Body of pancreas (tissue), 4 donors: ENCODE measurements around the gene CMAS. TPM values are rescaled to one million over a fixed set of nuclear protein-coding genes. Genes with fewer than 3 reads are reported as not detected.

Source experiments
- ATAC-seq: fragments of 150-250 bp; one replicate; pipeline ENCODE4 v1.9.1; 2016
- DNase-seq, 4 donors: peaks; one replicate each; pipeline ENCODE4 v3.0.0-alpha.2; 2019
- H3K27ac ChIP-seq, 4 donors: fragments of 200-600 bp; sonication (generic); 1 replicate in 3 of 4; 2 replicates in 1 of 4; pipeline versions ENCODE4 v1.5.1 to v1.6.1; 2016 to 2019; ENCODE audit warnings: mild to moderate bottlenecking in 1 of 4, mixed read lengths in 1 of 4, moderate library complexity in 1 of 4
- H3K27me3 ChIP-seq, 2 donors: fragments of 200-600 bp; sonication (generic); one replicate each; pipeline ENCODE4 v1.6.0; 2016; ENCODE audit warnings: mild to moderate bottlenecking in 1 of 2
- H3K36me3 ChIP-seq, 2 donors: fragments of 200-600 bp; sonication (generic); replicated peaks in 1 of 2; 2 replicates each; pipeline ENCODE4 v1.5.1; 2016; ENCODE audit warnings: low read depth in 2 of 2; ENCODE audit not compliant: insufficient read depth in 1 of 2
- H3K4me1 ChIP-seq: fragments of 200-600 bp; sonication (generic); one replicate; pipeline ENCODE4 v1.6.0; 2016
- H3K4me3 ChIP-seq, 2 donors: fragments of 200-600 bp; sonication (generic); 1 replicate in 1 of 2; 2 replicates in 1 of 2; pipeline ENCODE4 v1.5.1; 2016 to 2019
- H3K9me3 ChIP-seq, 3 donors: fragments of 200-600 bp; sonication (generic); 1 replicate in 2 of 3; 2 replicates in 1 of 3; pipeline ENCODE4 v1.5.1; 2016
- POLR2A ChIP-seq, 3 donors: fragments of 450-650 bp; IDR thresholded peaks; one replicate each; pipeline ENCODE4 v1.6.1; 2016; ENCODE audit warnings: antibody characterized with exemption in 3 of 3, mild to moderate bottlenecking in 2 of 3
- WGBS, 2 donors: methylation state at CpG; one replicate each; pipeline ENCODE4 v1.1.5; 2017; 5-methylcytosine and 5-hydroxymethylcytosine counted together
- intact Hi-C: fragments of 100-400 bp; cut with DNase I; formaldehyde crosslinking; loops from one replicate; pipeline ENCODE4 v1.15.1; 2023
- total RNA-seq, 2 donors: library from RNA; depleted of rRNA; stranded (reverse); fragments of >200 nt; gene quantifications; one replicate each; pipeline ENCODE4 v1.1.0, GENCODE V29; 2016
- TF ChIP-seq, protein P1 (sequence below), 7 experiments: fragments of 450-650 bp in 4 of 7; fragments of 200-600 bp in 3 of 7; sonication (generic) in 3 of 7; IDR thresholded peaks; one replicate each; pipeline ENCODE4 v1.5.1; 2016 to 2019; ENCODE audit warnings: antibody characterized with exemption in 7 of 7

CMAS gene
- total RNA-seq, 2 donors from 2014 or later, result 10.9 to 20.8 TPM

DNA sequence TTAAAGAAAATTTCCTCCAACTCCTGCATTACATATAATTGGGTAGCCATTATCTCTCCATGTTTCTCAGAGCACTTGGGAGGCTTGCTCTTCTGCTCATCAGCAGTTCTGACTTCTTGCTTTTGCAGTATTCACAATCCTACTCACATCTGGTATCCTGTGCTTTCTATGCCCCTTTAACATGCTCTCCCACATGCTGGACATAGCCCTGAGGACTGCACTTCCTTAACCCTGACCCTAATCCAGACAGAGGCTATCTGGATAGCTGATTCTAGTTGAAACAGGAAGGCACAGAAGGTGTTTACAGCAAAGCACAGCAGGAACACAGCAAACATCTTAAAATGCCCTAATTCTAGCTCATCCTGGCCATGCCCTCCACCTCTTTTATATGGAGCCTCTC is 7.3 kb upstream of the CMAS start:
- intact Hi-C loops, result no loop called here
- TF ChIP-seq POLR2A (IDR thresholded peaks at IDR 0.05), result no peak
- TF ChIP-seq, protein P1, sequence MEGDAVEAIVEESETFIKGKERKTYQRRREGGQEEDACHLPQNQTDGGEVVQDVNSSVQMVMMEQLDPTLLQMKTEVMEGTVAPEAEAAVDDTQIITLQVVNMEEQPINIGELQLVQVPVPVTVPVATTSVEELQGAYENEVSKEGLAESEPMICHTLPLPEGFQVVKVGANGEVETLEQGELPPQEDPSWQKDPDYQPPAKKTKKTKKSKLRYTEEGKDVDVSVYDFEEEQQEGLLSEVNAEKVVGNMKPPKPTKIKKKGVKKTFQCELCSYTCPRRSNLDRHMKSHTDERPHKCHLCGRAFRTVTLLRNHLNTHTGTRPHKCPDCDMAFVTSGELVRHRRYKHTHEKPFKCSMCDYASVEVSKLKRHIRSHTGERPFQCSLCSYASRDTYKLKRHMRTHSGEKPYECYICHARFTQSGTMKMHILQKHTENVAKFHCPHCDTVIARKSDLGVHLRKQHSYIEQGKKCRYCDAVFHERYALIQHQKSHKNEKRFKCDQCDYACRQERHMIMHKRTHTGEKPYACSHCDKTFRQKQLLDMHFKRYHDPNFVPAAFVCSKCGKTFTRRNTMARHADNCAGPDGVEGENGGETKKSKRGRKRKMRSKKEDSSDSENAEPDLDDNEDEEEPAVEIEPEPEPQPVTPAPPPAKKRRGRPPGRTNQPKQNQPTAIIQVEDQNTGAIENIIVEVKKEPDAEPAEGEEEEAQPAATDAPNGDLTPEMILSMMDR (IDR thresholded peaks at IDR 0.05), result no peak
- Histone ChIP-seq H3K9me3 (no peaks in the 10 kb centered on the region), H3K27ac (no peak overlapping the region), H3K36me3 (no peaks in the 10 kb centered on the region), H3K27me3 (no peaks in the 10 kb centered on the region), H3K4me1 (peaks cover 23% of the 10 kb centered on the region), H3K4me3 (no peak overlapping the region)
- no peak for ATAC-seq
- no peak for DNase-seq

DNA sequence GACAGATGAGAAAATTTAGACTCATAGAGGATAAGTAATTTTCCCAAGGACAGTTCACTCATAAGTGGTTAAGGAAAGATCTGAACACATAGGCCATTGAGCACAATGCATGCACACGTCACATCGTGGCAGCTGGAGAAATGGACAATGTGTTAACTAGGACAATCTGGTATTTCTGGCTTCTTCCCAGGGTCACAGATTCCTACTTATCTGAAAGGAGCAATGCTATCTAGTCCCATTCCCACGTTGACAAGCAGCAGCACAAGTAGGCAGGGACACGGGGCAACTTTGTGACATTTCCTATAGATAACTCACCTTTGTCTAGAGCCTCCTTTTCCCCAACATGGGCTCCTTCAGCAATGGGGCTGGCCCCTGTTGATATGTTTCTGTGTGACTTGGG is 6.7 kb upstream of the CMAS start:
- no peak for TF ChIP-seq POLR2A (IDR thresholded peaks at IDR 0.05)
- TF ChIP-seq, protein P1 (IDR thresholded peaks at IDR 0.05), result no peak
- ATAC-seq, result no peak
- no peaks in the 10 kb centered on the region for H3K36me3 ChIP-seq
- H3K4me1 ChIP-seq, result peaks cover 29% of the 10 kb centered on the region
- H3K4me3 ChIP-seq, result no peak overlapping the region
- H3K27me3 ChIP-seq, result no peaks in the 10 kb centered on the region
- no peak for DNase-seq
- H3K9me3 ChIP-seq, result no peaks in the 10 kb centered on the region
- H3K27ac ChIP-seq, result no peak overlapping the region
- intact Hi-C loops, result no loop called here
- WGBS, 2 donors, result 32 to 70% methylated on average over 4 of the region's 4 CpGs

DNA sequence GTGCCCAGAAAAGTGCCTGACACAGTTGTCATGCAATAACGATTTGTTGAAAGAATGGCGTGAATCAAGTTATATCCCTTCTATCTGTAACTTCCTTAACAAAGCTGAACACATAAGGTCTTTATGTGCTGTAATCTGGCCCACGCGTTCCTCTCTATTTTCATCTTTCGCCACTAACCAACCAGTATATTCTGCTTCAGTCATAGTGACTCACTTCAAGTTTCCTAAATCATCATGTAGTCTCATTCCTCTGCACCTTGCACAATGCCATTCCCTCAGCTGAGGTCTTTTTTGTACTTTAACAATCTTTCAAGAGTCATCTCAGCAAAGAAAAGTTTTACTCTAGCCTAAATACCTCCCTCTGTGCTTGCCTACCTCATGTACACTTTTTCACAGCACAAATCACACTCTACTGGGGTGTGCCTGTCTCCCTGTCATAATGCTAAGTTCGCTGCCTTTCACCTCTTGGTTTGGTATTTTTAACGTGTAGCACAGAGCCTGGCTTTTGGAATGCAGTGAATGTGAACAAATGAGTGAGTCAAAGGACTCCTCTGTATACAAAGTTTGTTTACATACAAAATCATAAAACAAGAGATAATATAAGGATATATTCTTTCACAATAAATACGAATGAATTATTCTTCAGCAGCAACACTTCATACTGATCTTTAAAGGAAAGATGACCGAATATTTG is 2.9 kb upstream of the CMAS start:
- Histone ChIP-seq H3K9me3 (no peaks in the 10 kb centered on the region), H3K4me3 (no peak overlapping the region), H3K27me3 (no peaks in the 10 kb centered on the region), H3K4me1 (peaks cover 29% of the 10 kb centered on the region), H3K27ac (peak overlapping the region in 2 of 4 donors; percentile 35 to 62), H3K36me3 (no peaks in the 10 kb centered on the region)
- 64 to 76% methylated on average over 9 of the region's 9 CpGs for WGBS, 2 donors
- no peak for ATAC-seq
- no peak for DNase-seq
- intact Hi-C loops, result no loop called here
- TF ChIP-seq, protein P1 (IDR thresholded peaks at IDR 0.05), result no peak
- TF ChIP-seq POLR2A (IDR thresholded peaks at IDR 0.05), result no peak

DNA sequence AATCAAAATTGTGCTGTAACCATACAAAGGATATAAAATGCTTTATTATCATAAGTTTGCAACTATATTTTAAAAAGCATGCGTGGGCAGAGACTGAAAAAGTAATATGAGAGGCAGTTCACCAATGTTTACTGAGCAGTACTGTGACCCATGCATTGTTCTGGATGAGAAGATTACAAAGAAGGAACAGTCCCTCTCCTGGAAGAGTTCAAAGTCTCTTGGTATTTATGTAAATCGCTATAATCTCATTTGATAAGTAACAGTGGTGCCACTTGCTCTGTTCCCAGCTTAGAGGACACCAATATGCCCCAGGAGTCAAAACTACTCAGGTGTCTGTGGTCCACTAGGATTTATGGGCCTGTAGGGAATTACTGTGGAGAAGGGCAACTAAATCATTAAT is 2.1 kb upstream of the CMAS start:
- WGBS, 2 donors, result 32 to 34% methylated on average over 2 of the region's 2 CpGs
- no peaks in the 10 kb centered on the region for H3K9me3 ChIP-seq
- ATAC-seq (peak; percentile 58), DNase-seq (no peak)
- H3K36me3 ChIP-seq, result no peaks in the 10 kb centered on the region
- peaks cover 37% of the 10 kb centered on the region for H3K4me1 ChIP-seq
- intact Hi-C loops, result no loop called here
- no peak for TF ChIP-seq POLR2A (IDR thresholded peaks at IDR 0.05)
- TF ChIP-seq, protein P1 (IDR thresholded peaks at IDR 0.05), result no peak
- H3K27me3 ChIP-seq, result no peaks in the 10 kb centered on the region
- H3K4me3 ChIP-seq, result no peak overlapping the region
- H3K27ac ChIP-seq, result peak overlapping the region in 3 of 4 donors; percentile 35 to 62 (median 48)

DNA sequence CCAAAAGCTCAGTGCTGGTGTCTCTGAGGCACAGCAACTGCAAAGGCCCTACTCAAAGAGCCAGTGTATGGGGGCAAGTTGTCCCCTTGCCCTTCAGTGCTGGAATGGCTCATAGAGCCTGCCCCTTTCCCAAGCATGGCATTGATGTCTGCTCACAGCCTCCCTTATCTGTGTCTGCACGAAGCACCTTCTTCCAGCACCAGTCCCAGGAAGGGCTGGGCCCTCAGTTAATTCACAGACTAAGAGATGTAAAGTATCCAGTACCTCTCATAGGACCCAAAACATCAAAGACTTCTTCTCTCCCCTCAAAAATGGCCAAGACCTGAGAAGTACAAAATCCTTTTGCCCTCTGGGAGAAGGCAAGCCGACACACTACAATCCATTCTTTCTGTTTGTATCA is 1.6 kb upstream of the CMAS start:
- DNase-seq (no peak), ATAC-seq (no peak)
- no peak overlapping the region for H3K4me3 ChIP-seq
- no peaks in the 10 kb centered on the region for H3K36me3 ChIP-seq
- TF ChIP-seq, protein P1 (IDR thresholded peaks at IDR 0.05), result no peak
- no peak for TF ChIP-seq POLR2A (IDR thresholded peaks at IDR 0.05)
- no peaks in the 10 kb centered on the region for H3K9me3 ChIP-seq
- intact Hi-C loops, result no loop called here
- peak overlapping the region in 3 of 4 donors; percentile 35 to 62 (median 48) for H3K27ac ChIP-seq
- 45 to 50% methylated on average over 2 of the region's 2 CpGs for WGBS, 2 donors
- H3K27me3 ChIP-seq, result no peaks in the 10 kb centered on the region
- H3K4me1 ChIP-seq, result peaks cover 41% of the 10 kb centered on the region
